ENCODE results near the gene LCA5.
"Not testable (repeated sequence)": the region's sequence is repeated elsewhere in the genome, so short reads cannot be mapped to it uniquely, and the experiment has no call there.

DNA sequence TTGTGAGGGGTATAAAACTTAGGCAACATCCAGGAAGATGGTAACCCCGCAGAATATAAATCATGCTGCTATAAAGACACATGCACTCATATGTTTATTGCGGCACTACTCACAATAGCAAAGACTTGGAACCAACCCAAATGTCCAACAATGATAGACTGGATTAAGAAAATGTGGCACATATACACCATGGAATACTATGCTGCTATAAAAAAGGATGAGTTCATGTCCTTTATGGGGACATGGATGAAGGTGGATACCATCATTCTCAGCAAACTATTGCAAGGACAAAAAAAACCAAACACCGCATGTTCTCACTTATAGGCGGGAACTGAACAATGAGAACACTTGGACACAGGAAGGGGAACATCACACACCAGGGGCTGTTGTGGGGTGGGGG is 7.7 kb downstream of the LCA5 start:
- not testable (repeated sequence) for TF ChIP-seq EZH2 (IDR thresholded peaks at IDR 0.05; ENCODE audit: insufficient read depth, poor library complexity, severe bottlenecking); EZH2phosphoT487 (IDR thresholded peaks at IDR 0.05; ENCODE audit: insufficient read depth, low read depth)
